HUES64 (cell line): Measurements from ENCODE around the gene ACSBG1. TPM values are rescaled to one million over a fixed set of nuclear protein-coding genes. Genes with fewer than 3 reads are reported as not detected.

Experiments
- H3K27ac ChIP-seq: 2 replicates; pipeline ENCODE4 v1.7.0; 2013; ENCODE audit warnings: low read depth, low read length, inconsistent platforms
- H3K27me3 ChIP-seq: 2 replicates; pipeline ENCODE4 v1.6.1; 2013; ENCODE audit warnings: mild to moderate bottlenecking, low read length; ENCODE audit not compliant: insufficient read depth
- H3K36me3 ChIP-seq: 2 replicates; pipeline ENCODE4 v1.6.1; 2013; ENCODE audit warnings: mild to moderate bottlenecking, low read length; ENCODE audit not compliant: insufficient read depth
- H3K4me1 ChIP-seq: 2 replicates; pipeline ENCODE4 v1.6.1; 2013; ENCODE audit warnings: mild to moderate bottlenecking, low read length, moderate library complexity; ENCODE audit not compliant: insufficient read depth
- H3K4me3 ChIP-seq: 2 replicates; pipeline ENCODE4 v1.5.1; 2013; ENCODE audit warnings: mild to moderate bottlenecking, low read length, moderate library complexity
- H3K9ac ChIP-seq: 2 replicates; pipeline ENCODE4 v1.6.1; 2013; ENCODE audit warnings: mild to moderate bottlenecking, low read depth, low read length
- H3K9me3 ChIP-seq: 2 replicates; pipeline ENCODE4 v1.6.1; 2013; ENCODE audit warnings: low read depth, low read length; ENCODE audit not compliant: insufficient read depth
- WGBS: fragments of 150-250, 120-280 bp; methylation state at CpG from one replicate; pipeline ENCODE4 v1.1.7; 2013; ENCODE audit warnings: missing lambda C conversion rate; 5-methylcytosine and 5-hydroxymethylcytosine counted together
- polyA plus RNA-seq, 2 experiments: library from polyadenylated mRNA; stranded (reverse); fragments of 50-300 nt; gene quantifications; one replicate each; pipeline ENCODE4 v1.2.3, GENCODE V29; 2013

The ACSBG1 gene, protein sequence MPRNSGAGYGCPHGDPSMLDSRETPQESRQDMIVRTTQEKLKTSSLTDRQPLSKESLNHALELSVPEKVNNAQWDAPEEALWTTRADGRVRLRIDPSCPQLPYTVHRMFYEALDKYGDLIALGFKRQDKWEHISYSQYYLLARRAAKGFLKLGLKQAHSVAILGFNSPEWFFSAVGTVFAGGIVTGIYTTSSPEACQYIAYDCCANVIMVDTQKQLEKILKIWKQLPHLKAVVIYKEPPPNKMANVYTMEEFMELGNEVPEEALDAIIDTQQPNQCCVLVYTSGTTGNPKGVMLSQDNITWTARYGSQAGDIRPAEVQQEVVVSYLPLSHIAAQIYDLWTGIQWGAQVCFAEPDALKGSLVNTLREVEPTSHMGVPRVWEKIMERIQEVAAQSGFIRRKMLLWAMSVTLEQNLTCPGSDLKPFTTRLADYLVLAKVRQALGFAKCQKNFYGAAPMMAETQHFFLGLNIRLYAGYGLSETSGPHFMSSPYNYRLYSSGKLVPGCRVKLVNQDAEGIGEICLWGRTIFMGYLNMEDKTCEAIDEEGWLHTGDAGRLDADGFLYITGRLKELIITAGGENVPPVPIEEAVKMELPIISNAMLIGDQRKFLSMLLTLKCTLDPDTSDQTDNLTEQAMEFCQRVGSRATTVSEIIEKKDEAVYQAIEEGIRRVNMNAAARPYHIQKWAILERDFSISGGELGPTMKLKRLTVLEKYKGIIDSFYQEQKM
- polyA plus RNA-seq (2013, experiment 1 of 2): 3.6 TPM
- 5.0 TPM for polyA plus RNA-seq (2013, experiment 2 of 2)

DNA sequence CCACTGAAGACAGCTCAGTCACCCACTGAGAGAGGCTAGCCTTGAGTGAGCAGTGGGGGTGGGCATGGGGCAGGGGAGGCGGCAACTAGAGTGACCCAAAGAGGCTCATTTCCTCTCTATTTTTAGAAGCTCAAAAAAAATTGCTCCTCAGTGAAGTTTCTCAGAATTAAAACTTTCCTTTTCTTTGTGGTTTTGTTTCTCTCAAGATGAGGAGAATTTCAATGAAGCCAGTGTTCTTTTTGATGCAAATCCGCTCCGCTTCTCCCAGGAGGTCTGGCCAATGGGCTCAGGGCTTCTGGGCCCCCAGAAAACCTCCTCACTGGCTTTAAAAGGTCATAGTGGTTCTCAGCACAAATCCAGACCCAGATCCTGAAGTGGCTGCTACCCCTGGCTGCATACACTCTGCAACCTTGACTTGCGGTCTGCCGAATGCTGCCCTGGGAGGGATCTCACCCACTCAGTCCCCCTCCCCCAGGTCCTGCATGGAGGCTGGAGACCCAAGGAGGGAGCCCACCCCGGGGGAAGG, at the start of gene ACSBG1:
Gene ACSBG1 (minus strand): TSS at position 51 of the 526 bp plus-strand sequence. CDS start 64 bp downstream, outside the sequence.
- Histone ChIP-seq H3K4me1 (peaks cover 17% of the 10 kb centered on the region), H3K27me3 (no peaks in the 10 kb centered on the region), H3K36me3 (no peaks in the 10 kb centered on the region), H3K9ac (no peak within 1 kb of the TSS), H3K9me3 (no peaks in the 10 kb centered on the region), H3K4me3 (no peak within 1 kb of the TSS), H3K27ac (peak within 1 kb of the TSS; percentile 69)
- WGBS: 47% methylated on average over 5 of the region's 6 CpGs

DNA sequence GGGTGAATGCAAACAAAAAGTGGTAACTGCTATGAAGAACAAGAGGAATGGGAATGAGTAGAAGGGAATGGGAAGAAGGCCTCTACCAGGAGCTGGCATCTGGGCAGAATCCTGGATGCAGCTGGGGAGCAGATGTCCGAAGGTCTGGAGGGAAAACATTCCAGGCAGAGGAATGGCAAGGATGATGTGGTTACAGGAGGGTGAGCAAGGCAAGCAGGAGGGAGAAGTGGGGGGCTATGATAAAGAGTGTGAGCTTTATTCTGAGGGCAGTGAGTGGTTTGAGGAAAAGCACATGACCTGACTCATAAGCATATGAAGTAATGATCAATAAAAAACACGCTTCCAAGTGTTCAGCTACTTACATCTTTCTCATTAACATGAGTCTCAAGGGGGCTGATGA, 48.0 kb upstream of the ACSBG1 start:
- 96% methylated on average over 1 of the region's 2 CpGs for WGBS
- Histone ChIP-seq H3K27ac (no peak overlapping the region), H3K36me3 (peaks cover 68% of the 10 kb centered on the region), H3K4me1 (no peaks in the 10 kb centered on the region), H3K4me3 (no peak overlapping the region), H3K9ac (no peak overlapping the region), H3K9me3 (no peaks in the 10 kb centered on the region), H3K27me3 (no peaks in the 10 kb centered on the region)

DNA sequence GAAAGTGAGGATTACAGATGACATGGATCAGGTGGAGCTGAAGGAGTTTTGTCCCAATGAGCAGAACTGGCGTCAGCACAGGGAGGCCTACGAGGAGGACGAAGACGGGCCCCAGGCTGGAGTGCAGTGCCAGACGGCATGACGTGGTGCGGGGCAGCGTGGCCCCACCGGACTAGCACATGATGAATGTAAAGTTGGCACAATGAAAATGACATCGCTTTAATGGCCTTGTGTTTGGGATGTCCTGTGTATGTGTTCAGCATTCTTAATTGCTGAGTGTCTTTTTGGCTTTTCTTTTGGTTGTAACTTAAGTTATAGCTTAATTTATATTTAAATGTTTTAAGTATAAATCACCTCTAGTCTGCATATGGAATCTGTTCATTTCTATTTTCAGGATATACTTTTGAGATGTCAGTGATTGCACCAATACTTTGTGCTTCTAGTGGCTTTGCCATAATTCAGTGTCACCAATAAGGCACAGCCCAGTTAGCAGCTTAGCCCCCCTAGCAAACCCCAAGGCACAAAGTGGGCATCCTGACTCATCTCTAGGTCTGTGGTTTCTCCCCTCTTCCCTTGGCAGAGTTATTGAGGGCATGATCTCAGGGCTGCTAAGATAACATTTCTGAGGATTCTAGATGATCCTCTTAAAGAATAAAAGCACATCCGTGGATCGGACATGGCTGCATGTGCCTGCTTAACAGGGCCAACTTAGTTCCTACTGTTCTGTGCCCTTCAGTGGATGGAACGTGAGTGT, 46.1 kb upstream of the ACSBG1 start:
- H3K4me1 ChIP-seq: peaks cover 2% of the 10 kb centered on the region; the same call in 1 of the 2 replicates
- H3K9me3 ChIP-seq: no peaks in the 10 kb centered on the region
- H3K9ac ChIP-seq: no peak overlapping the region

DNA sequence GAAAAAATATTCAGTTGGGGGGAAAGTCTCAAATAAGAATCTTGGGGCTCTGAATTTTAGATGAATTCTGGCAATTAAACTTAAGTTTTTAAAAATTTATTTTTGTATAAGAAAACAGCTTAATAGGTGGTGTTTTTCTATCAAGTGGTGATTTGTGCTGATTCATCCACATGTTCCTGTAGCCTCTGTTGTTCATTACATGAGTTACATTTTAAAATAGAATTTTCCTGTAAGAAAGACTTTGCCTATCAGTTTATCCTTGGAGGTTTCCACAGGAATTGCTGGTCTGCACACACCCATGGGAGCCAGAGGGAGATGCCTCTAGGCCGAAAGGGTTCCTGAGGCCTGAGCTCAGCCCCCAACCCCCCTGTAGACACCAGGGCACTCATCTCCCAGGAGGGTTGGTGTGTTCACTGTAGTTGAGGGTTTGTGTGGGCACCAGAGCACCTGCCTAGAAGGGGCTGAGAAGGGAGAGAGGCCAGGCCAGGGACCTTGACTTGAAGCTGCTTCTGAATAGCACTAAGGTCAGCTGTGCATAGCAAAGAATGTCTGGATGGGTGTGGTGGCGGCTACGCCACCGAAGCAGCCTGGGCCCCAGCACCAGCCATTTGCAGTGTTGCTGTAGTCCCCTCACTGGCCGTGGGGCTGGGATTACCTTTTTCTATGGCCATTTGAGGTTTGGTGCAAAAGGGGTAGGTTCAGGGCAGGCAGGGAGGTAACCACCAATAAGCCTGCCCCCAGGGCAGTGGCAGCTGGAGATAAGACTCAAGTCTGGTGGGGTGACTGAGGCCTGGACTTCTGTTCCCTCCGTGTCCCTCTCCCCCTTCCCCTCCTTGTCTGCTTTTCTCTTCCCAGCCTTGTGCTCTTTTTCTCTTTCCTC, 41.9 kb upstream of the ACSBG1 start:
- Histone ChIP-seq H3K9me3 (no peaks in the 10 kb centered on the region), H3K27me3 (no peaks in the 10 kb centered on the region), H3K27ac (no peak overlapping the region), H3K4me1 (peaks cover 2% of the 10 kb centered on the region; the same call in 1 of the 2 replicates), H3K9ac (no peak overlapping the region), H3K36me3 (peaks cover 17% of the 10 kb centered on the region), H3K4me3 (no peak overlapping the region)
- 86% methylated on average over 6 of the region's 6 CpGs for WGBS

More for the DNA sequence above, 46.1 kb upstream of the ACSBG1 start:
- Histone ChIP-seq H3K27ac (no peak overlapping the region), H3K36me3 (peaks cover 57% of the 10 kb centered on the region), H3K4me3 (no peak overlapping the region), H3K27me3 (no peaks in the 10 kb centered on the region)
- 94% methylated on average over 13 of the region's 13 CpGs for WGBS

DNA sequence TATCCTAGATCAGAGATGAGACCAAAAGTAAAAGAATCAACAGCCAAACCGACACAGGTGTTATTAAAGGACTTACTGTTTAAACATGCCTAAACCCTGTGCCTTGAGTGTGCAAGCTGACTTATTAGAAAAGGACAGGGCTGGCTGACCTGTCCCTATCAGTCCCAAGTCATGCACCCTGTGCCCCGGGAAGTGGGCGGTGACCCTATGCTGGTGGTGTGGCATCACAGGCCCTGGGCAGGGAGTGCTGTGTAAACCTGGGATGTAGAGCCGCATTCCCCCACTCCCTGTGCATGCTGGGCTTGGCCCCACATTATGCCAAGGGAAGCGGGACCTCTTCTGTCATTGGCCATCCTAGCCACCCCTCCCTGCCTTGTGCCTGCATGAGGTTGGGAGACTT, 40.6 kb upstream of the ACSBG1 start:
- no peak overlapping the region for H3K4me3 ChIP-seq
- peaks cover 2% of the 10 kb centered on the region; the same call in 1 of the 2 replicates for H3K4me1 ChIP-seq
- no peak overlapping the region for H3K9ac ChIP-seq
- no peak overlapping the region for H3K27ac ChIP-seq
- 94% methylated on average over 5 of the region's 5 CpGs for WGBS
- peaks cover 5% of the 10 kb centered on the region; the same call in 1 of the 2 replicates for H3K36me3 ChIP-seq
- H3K27me3 ChIP-seq: no peaks in the 10 kb centered on the region
- H3K9me3 ChIP-seq: no peaks in the 10 kb centered on the region

DNA sequence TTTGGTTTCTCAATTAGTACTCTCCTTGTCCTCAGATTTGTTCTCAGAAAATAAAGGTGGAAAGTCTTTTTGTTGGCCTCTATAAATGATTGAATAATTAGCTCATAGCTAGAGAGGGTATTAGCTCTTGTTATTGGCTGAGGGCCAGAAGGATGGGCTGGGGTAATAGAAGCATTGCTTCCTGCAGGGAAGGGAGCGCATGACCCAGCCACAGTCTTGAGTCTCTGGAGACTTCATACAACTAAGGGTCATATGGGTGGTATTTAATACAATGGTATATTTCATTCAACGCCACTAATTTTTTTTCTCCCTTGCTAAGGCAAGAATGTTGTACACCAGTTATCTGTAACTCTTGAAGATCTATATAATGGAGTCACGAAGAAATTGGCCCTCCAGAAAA, 38.4 kb upstream of the ACSBG1 start:
- Histone ChIP-seq H3K9ac (no peak overlapping the region), H3K4me3 (no peak overlapping the region), H3K27ac (no peak overlapping the region), H3K4me1 (peaks cover 2% of the 10 kb centered on the region; the same call in 1 of the 2 replicates), H3K27me3 (no peaks in the 10 kb centered on the region), H3K9me3 (no peaks in the 10 kb centered on the region), H3K36me3 (no peaks in the 10 kb centered on the region)
- WGBS: 98% methylated on average over 2 of the region's 3 CpGs

DNA sequence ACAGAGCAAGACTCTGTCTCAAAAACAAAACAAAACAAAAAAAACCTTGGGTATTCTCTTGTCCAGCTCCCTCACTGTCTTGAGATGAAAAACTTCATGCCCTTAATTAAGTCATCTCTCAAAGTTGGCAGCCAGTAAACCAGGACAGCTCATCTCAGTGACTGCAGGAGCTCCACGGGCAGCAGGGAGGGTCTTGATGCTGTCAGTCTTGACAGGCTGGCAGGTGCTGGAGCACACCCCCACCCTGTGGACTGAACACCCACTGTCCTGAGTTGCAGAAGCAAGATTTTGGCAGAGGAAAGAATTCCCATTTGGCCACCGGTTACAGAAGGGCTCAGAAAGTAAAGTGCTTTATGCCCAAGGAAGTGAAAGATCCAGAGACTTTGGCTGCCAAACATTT, 38.0 kb upstream of the ACSBG1 start:
- Histone ChIP-seq H3K9ac (no peak overlapping the region), H3K9me3 (no peaks in the 10 kb centered on the region), H3K4me1 (peaks cover 2% of the 10 kb centered on the region; the same call in 1 of the 2 replicates), H3K27me3 (no peaks in the 10 kb centered on the region), H3K27ac (no peak overlapping the region), H3K36me3 (no peaks in the 10 kb centered on the region), H3K4me3 (no peak overlapping the region)
- 91% methylated on average over 2 of the region's 2 CpGs for WGBS

DNA sequence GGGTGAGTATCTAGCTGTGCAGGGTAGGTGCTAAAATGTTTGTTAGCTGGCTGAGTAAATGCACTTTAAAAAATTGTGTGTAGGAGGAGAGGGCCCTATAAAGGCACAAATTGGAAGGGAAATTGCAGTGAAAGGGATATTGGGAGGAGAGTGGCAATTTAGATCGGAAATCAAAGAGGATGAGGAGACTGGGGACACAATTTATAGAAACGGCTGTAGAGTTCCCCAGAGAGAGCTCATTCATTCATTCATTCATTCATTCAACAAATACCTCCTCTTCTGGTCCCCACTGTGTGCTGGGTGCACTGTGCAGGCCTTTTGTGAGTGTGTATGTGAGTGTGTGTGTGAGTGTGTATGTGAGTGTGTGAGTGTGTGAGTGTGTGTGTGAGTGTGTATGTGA, 32.4 kb upstream of the ACSBG1 start:
- 88% methylated on average over 1 of the region's 2 CpGs for WGBS
- no peaks in the 10 kb centered on the region for H3K36me3 ChIP-seq
- H3K9ac ChIP-seq: no peak overlapping the region
- peaks cover 32% of the 10 kb centered on the region for H3K27me3 ChIP-seq
- H3K4me1 ChIP-seq: no peaks in the 10 kb centered on the region
- no peaks in the 10 kb centered on the region for H3K9me3 ChIP-seq
- H3K27ac ChIP-seq: no peak overlapping the region
- no peak overlapping the region for H3K4me3 ChIP-seq

DNA sequence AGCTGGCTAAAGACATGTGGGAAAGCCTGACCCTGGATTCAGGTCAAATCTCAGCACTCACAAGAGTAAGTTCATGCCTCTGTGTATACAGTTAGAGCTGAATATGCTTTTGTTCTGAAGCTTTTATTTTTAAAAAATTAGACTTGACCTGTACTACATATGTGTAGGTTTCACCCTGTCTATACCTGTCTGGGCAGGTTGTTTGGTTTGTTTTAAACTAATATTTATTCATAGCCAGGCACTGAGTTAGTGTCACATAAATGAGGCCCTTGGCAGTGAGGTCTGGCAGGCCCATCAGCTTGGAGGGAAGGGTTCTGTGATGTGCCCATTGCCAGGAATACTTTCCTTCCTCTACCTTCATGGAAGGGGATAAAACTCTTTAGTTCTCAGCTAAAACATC, 31.9 kb upstream of the ACSBG1 start:
- H3K4me3 ChIP-seq: no peak overlapping the region
- no peaks in the 10 kb centered on the region for H3K4me1 ChIP-seq
- H3K36me3 ChIP-seq: no peaks in the 10 kb centered on the region
- H3K9ac ChIP-seq: no peak overlapping the region
- H3K9me3 ChIP-seq: no peaks in the 10 kb centered on the region
- H3K27me3 ChIP-seq: peaks cover 32% of the 10 kb centered on the region
- no peak overlapping the region for H3K27ac ChIP-seq

DNA sequence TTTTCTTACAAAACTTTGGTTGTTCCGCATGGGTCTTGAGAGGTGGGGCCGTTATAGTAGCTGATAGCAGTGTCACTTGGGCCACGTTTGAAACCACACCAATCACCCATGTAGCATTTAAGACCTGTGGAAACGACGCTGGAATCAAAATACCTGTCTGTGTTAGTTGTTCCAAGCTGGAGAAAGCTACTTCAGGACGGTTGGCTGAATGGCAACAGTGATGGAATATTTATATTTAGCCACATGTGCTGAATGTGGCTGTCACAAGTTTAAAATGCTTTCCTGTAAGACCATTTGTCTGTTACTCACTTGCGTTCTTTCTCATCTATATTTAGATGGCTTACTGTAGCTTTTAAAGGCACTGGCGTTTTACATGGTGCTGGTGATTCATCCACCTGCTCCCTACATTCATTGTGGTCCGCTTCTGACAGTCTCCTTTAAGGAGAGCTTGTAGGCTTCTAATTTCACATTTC, 31.4 kb upstream of the ACSBG1 start:
- H3K9ac ChIP-seq: no peak overlapping the region
- WGBS: 87% methylated on average over 9 of the region's 9 CpGs
- H3K4me3 ChIP-seq: no peak overlapping the region

More for the DNA sequence above, 31.4 kb upstream of the ACSBG1 start:
- no peaks in the 10 kb centered on the region for H3K4me1 ChIP-seq
- H3K9me3 ChIP-seq: no peaks in the 10 kb centered on the region
- H3K27me3 ChIP-seq: peaks cover 32% of the 10 kb centered on the region
- H3K36me3 ChIP-seq: no peaks in the 10 kb centered on the region
- no peak overlapping the region for H3K27ac ChIP-seq
